Vagina (tissue), 2 donors: ENCODE measurements around the gene TSPAN4. TPM values are rescaled to one million over a fixed set of nuclear protein-coding genes. Genes with fewer than 3 reads are reported as not detected.

ENCODE experiments used
- DNase-seq, 2 donors: peaks; one replicate each; pipeline ENCODE4 v3.0.0-alpha.2; 2017; ENCODE audit errors: extremely low spot score in 2 of 2
- H3K27ac ChIP-seq: fragments of 200-600 bp; sonication (generic); one replicate; pipeline ENCODE4 v1.5.1; 2019
- H3K27me3 ChIP-seq: fragments of 200-600 bp; sonication (generic); one replicate; pipeline ENCODE4 v1.5.1; 2019
- H3K36me3 ChIP-seq, 2 donors: fragments of 200-600 bp; sonication (generic); one replicate each; pipeline ENCODE4 v1.5.1; 2017 to 2019
- H3K4me1 ChIP-seq: fragments of 200-600 bp; sonication (generic); one replicate; pipeline ENCODE4 v1.5.1; 2019
- H3K4me3 ChIP-seq, 2 donors: fragments of 200-600 bp; sonication (generic); 1 replicate in 1 of 2; 2 replicates in 1 of 2; pipeline ENCODE4 v1.5.1; 2016 to 2019
- H3K9me3 ChIP-seq: fragments of 200-600 bp; sonication (generic); one replicate; pipeline ENCODE4 v1.5.1; 2019
- POLR2A ChIP-seq, 2 donors: fragments of 450-650 bp; IDR thresholded peaks; one replicate each; pipeline ENCODE4 v1.6.1; 2017; ENCODE audit warnings: antibody characterized with exemption in 2 of 2, mild to moderate bottlenecking in 2 of 2, moderate library complexity in 2 of 2
- POLR2AphosphoS5 ChIP-seq, 2 donors: sonication (generic); formaldehyde crosslinking; IDR thresholded peaks; one replicate each; pipeline ENCODE4 v1.9.0; 2017; ENCODE audit warnings: antibody characterized with exemption in 2 of 2, mild to moderate bottlenecking in 2 of 2, low read depth in 1 of 2; ENCODE audit not compliant: insufficient read depth in 1 of 2
- intact Hi-C: fragments of 100-400 bp; cut with DNase I; formaldehyde crosslinking; loops from one replicate; pipeline ENCODE4 v1.15.1; 2023
- total RNA-seq: library from RNA; depleted of rRNA; stranded (reverse); fragments of >200 nt; gene quantifications from one replicate; pipeline ENCODE4 v1.2.3, GENCODE V29; 2016
- TF ChIP-seq, protein P1 (sequence below), 3 experiments: fragments of 450-650 bp in 2 of 3; fragments of 200-600 bp in 1 of 3; sonication (generic) in 1 of 3; IDR thresholded peaks; one replicate each; pipeline ENCODE4 v1.5.1; 2017 to 2019; ENCODE audit warnings: antibody characterized with exemption in 3 of 3, mild to moderate bottlenecking in 2 of 3, moderate library complexity in 2 of 3

TSPAN4 gene
- total RNA-seq, 1 donor from 2014 or later: 99.0 TPM

- Histone ChIP-seq H3K27ac (no peak overlapping the region), H3K4me3 (no peak overlapping the region), H3K36me3 (no peaks in the 10 kb centered on the region), H3K27me3 (no peaks in the 10 kb centered on the region), H3K9me3 (no peaks in the 10 kb centered on the region), H3K4me1 (no peaks in the 10 kb centered on the region)
- TF ChIP-seq POLR2AphosphoS5 (IDR thresholded peaks at IDR 0.05; ENCODE audit: insufficient read depth in 1 of 2, low read depth in 1 of 2) (no peak), POLR2A (IDR thresholded peaks at IDR 0.05) (no peak)
- TF ChIP-seq, protein P1, sequence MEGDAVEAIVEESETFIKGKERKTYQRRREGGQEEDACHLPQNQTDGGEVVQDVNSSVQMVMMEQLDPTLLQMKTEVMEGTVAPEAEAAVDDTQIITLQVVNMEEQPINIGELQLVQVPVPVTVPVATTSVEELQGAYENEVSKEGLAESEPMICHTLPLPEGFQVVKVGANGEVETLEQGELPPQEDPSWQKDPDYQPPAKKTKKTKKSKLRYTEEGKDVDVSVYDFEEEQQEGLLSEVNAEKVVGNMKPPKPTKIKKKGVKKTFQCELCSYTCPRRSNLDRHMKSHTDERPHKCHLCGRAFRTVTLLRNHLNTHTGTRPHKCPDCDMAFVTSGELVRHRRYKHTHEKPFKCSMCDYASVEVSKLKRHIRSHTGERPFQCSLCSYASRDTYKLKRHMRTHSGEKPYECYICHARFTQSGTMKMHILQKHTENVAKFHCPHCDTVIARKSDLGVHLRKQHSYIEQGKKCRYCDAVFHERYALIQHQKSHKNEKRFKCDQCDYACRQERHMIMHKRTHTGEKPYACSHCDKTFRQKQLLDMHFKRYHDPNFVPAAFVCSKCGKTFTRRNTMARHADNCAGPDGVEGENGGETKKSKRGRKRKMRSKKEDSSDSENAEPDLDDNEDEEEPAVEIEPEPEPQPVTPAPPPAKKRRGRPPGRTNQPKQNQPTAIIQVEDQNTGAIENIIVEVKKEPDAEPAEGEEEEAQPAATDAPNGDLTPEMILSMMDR (IDR thresholded peaks at IDR 0.05): no peak
- no peak for DNase-seq
- intact Hi-C loops: no loop called here
Observed at GRCh38 chr11:889257-889656, 46.6 kb downstream of the TSPAN4 start.

DNA sequence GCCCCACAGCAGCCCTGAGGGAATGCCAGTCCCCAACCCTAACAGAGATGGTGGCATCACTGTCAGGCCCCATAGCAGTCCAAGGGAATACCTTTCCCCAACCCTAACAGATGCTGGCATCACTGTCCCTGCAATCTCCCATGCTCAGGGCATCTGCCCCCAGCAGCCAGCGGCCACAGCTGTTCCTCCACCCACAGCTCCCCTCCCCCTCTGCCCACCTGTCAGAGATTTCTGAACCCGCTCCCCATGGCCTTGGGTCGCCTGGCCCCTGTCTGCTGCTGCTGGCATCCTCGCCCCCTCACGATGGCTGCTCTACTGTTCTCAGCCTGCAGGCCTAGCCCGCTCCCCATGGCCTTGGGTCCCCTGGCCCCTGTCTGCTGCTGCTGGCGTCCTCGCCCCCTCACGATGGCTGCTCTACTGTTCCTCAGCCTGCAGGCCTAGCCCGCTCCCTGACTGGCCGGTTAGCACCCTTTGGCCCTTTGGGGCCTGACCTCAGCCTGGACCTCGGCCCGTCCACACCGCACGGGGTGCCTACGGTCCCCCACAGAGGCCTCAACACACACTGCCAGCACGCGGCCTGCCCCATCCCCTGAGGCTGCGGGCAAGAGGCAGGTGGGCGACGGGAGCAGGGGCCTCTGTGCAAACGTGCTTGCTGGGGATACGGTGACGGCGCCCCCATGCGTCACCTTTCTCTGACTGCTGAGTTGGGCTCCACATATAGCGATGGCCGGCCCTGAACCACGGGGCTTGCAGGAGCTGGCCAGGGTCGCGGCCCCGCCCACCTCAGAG is 47.2 kb downstream of the TSPAN4 start:
- no peaks in the 10 kb centered on the region for H3K9me3 ChIP-seq
- TF ChIP-seq POLR2A (IDR thresholded peaks at IDR 0.05) (no peak), POLR2AphosphoS5 (IDR thresholded peaks at IDR 0.05; ENCODE audit: insufficient read depth in 1 of 2, low read depth in 1 of 2) (no peak)
- TF ChIP-seq, protein P1 (IDR thresholded peaks at IDR 0.05): no peak
- no peaks in the 10 kb centered on the region for H3K27me3 ChIP-seq
- H3K4me1 ChIP-seq: no peaks in the 10 kb centered on the region
- intact Hi-C loops: no loop called here
- no peak for DNase-seq
- no peaks in the 10 kb centered on the region for H3K36me3 ChIP-seq
- no peak overlapping the region for H3K27ac ChIP-seq
- no peak overlapping the region for H3K4me3 ChIP-seq

GRCh38 chr11:890794-891540 is 48.3 kb downstream of the TSPAN4 start:
- no peaks in the 10 kb centered on the region for H3K36me3 ChIP-seq
- H3K4me1 ChIP-seq: no peaks in the 10 kb centered on the region
- TF ChIP-seq POLR2A (IDR thresholded peaks at IDR 0.05): no peak
- TF ChIP-seq, protein P1 (IDR thresholded peaks at IDR 0.05): no peak
- TF ChIP-seq POLR2AphosphoS5 (IDR thresholded peaks at IDR 0.05; ENCODE audit: insufficient read depth in 1 of 2, low read depth in 1 of 2): no peak
- no peaks in the 10 kb centered on the region for H3K27me3 ChIP-seq
- intact Hi-C loops: no loop called here
- no peak overlapping the region for H3K4me3 ChIP-seq
- no peaks in the 10 kb centered on the region for H3K9me3 ChIP-seq
- DNase-seq: no peak
- no peak overlapping the region for H3K27ac ChIP-seq

DNA sequence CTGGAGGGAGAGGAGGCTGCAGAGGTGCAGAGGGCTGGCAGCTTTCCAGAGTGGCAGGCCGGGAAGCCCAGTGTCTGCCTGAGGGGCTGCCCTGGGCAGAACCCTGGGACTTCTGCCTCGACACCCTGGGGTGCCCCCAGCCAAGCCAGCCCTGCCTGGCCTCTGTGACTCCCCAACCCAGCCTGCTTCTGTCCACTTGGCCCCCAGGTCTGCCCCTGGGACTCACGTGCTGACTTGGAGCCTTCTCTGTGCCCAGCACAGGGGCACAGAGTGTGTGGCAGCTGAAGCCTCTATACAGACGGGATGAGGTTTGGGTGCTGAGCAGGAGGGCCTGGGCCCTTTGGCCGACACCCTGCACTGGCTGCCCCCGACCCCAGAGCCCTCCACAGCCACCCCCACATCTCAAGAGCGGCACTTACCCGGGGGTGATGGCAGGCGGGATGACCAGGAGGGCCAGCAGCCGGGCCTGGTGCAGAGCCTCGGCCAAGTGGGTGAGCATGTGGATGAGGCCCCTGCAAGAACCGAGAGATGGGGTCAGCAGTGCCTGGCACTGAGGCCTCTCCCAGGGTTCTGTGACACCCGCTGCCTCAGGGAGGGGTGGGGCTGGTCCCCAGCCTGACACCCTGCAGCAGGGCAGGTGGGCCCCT is 50.5 kb downstream of the TSPAN4 start:
- no peaks in the 10 kb centered on the region for H3K4me1 ChIP-seq
- DNase-seq: no peak
- H3K27ac ChIP-seq: no peak overlapping the region
- H3K9me3 ChIP-seq: no peaks in the 10 kb centered on the region
- TF ChIP-seq, protein P1 (IDR thresholded peaks at IDR 0.05): no peak
- TF ChIP-seq POLR2A (IDR thresholded peaks at IDR 0.05) (no peak), POLR2AphosphoS5 (IDR thresholded peaks at IDR 0.05; ENCODE audit: insufficient read depth in 1 of 2, low read depth in 1 of 2) (no peak)
- H3K27me3 ChIP-seq: no peaks in the 10 kb centered on the region
- H3K4me3 ChIP-seq: no peak overlapping the region
- no peaks in the 10 kb centered on the region for H3K36me3 ChIP-seq
- intact Hi-C loops: no loop called here
